Loucy (cell line): ENCODE measurements around the gene LMX1B.

Experiments used
- H2AFZ ChIP-seq: fragments of 200-600 bp; sonication (generic); 2 replicates; pipeline ENCODE4 v1.6.0; 2016; ENCODE audit warnings: antibody characterized with exemption, mild to moderate bottlenecking, low read length, moderate library complexity
- H3F3A ChIP-seq: fragments of 200-600 bp; 2 replicates; pipeline ENCODE4 v1.6.0; 2016; ENCODE audit warnings: antibody characterized with exemption, low read depth, mild to moderate bottlenecking
- H3K27me3 ChIP-seq: fragments of 200-600 bp; sonication (generic); 2 replicates; pipeline ENCODE4 v1.6.1; 2014; ENCODE audit warnings: low read length, mild to moderate bottlenecking; ENCODE audit not compliant: insufficient read depth, poor library complexity, severe bottlenecking
- H3K36me3 ChIP-seq: fragments of 200-600 bp; sonication (generic); 2 replicates; pipeline ENCODE4 v1.6.1; 2016; ENCODE audit warnings: low read length; ENCODE audit not compliant: insufficient read depth
- H3K4me1 ChIP-seq: fragments of 200-600 bp; sonication (generic); 2 replicates; pipeline ENCODE4 v1.5.1; 2014; ENCODE audit warnings: low read length, mild to moderate bottlenecking; ENCODE audit not compliant: insufficient read depth, poor library complexity, severe bottlenecking
- H3K4me2 ChIP-seq: fragments of 200-600 bp; sonication (generic); 2 replicates; pipeline ENCODE4 v1.6.0; 2014; ENCODE audit warnings: antibody characterized with exemption, low read length, low read depth, mild to moderate bottlenecking; ENCODE audit not compliant: poor library complexity, severe bottlenecking
- H3K4me3 ChIP-seq: fragments of 200-600 bp; sonication (generic); 2 replicates; pipeline ENCODE4 v1.5.1; 2014; ENCODE audit warnings: low read length, mild to moderate bottlenecking, mixed read lengths; ENCODE audit not compliant: poor library complexity, severe bottlenecking
- H3K79me2 ChIP-seq: fragments of 200-600 bp; sonication (generic); 2 replicates; pipeline ENCODE4 v1.6.1; 2014; ENCODE audit warnings: low read length; ENCODE audit not compliant: insufficient read depth
- H3K9ac ChIP-seq: fragments of 200-600 bp; sonication (generic); 2 replicates; pipeline ENCODE4 v1.6.0; 2014; ENCODE audit warnings: mild to moderate bottlenecking, low read depth, low read length, moderate library complexity; ENCODE audit not compliant: poor library complexity, severe bottlenecking
- H3K9me2 ChIP-seq: fragments of 200-600 bp; sonication (generic); replicated peaks from 2 replicates; pipeline ENCODE4 v1.6.1; 2016; ENCODE audit warnings: low read depth, low read length, mixed read lengths
- H3K9me3 ChIP-seq: fragments of 200-600 bp; sonication (generic); 2 replicates; pipeline ENCODE4 v1.6.1; 2014; ENCODE audit warnings: mild to moderate bottlenecking, antibody characterized with exemption, low read length, low read depth; ENCODE audit not compliant: insufficient read depth
- H4K20me1 ChIP-seq: fragments of 200-600 bp; sonication (generic); 2 replicates; pipeline ENCODE4 v1.6.0; 2014; ENCODE audit warnings: antibody characterized with exemption, low read length, mild to moderate bottlenecking; ENCODE audit not compliant: insufficient read depth, poor library complexity, severe bottlenecking
- CTCF ChIP-seq: fragments of 200-600 bp; sonication (generic); conservative IDR thresholded peaks from 2 replicates; pipeline ENCODE4 v1.5.1; 2014; ENCODE audit warnings: mild to moderate bottlenecking, antibody characterized with exemption, low read length
- EZH2phosphoT487 ChIP-seq: fragments of 200-600 bp; IDR thresholded peaks from 2 replicates; pipeline ENCODE4 v1.6.1; 2018; ENCODE audit warnings: antibody characterized with exemption, mild to moderate bottlenecking, moderate library complexity, borderline replicate concordance

Gene LMX1B

GRCh38 chr9:126698756-126699155, 85.0 kb downstream of the LMX1B start:
- H3K9ac ChIP-seq = no peak overlapping the region
- H4K20me1 ChIP-seq = no peaks in the 10 kb centered on the region
- no peak overlapping the region for H3K4me2 ChIP-seq
- peaks cover 7% of the 10 kb centered on the region for H3K4me1 ChIP-seq
- H3K9me3 ChIP-seq = no peaks in the 10 kb centered on the region
- H3K4me3 ChIP-seq = no peak overlapping the region
- no peaks in the 10 kb centered on the region for H3K36me3 ChIP-seq
- TF ChIP-seq EZH2phosphoT487 = no peak
- TF ChIP-seq CTCF = no peak
- no peaks in the 10 kb centered on the region for H3F3A ChIP-seq
- no peaks in the 10 kb centered on the region for H3K9me2 ChIP-seq
- H3K79me2 ChIP-seq = no peaks in the 10 kb centered on the region
- no peaks in the 10 kb centered on the region for H3K27me3 ChIP-seq
- H2AFZ ChIP-seq = no peak overlapping the region

GRCh38 chr9:126699401-126699881, 85.7 kb downstream of the LMX1B start:
- Histone ChIP-seq H3K4me1 (peaks cover 7% of the 10 kb centered on the region), H3K9me3 (no peaks in the 10 kb centered on the region), H4K20me1 (no peaks in the 10 kb centered on the region), H3K79me2 (no peaks in the 10 kb centered on the region), H3F3A (no peaks in the 10 kb centered on the region), H3K36me3 (no peaks in the 10 kb centered on the region), H3K9me2 (no peaks in the 10 kb centered on the region), H2AFZ (no peak overlapping the region), H3K9ac (no peak overlapping the region), H3K4me2 (no peak overlapping the region), H3K4me3 (no peak overlapping the region), H3K27me3 (no peaks in the 10 kb centered on the region)
- TF ChIP-seq EZH2phosphoT487 (no peak), CTCF (no peak)

GRCh38 chr9:126700296-126700695, 86.6 kb downstream of the LMX1B start:
- H3K79me2 ChIP-seq = no peaks in the 10 kb centered on the region
- H4K20me1 ChIP-seq = no peaks in the 10 kb centered on the region
- H3K36me3 ChIP-seq = no peaks in the 10 kb centered on the region
- no peaks in the 10 kb centered on the region for H3K9me2 ChIP-seq
- H3K4me1 ChIP-seq = peaks cover 12% of the 10 kb centered on the region
- no peak overlapping the region for H3K4me3 ChIP-seq
- no peak overlapping the region for H3K4me2 ChIP-seq
- H3F3A ChIP-seq = no peaks in the 10 kb centered on the region
- H3K9me3 ChIP-seq = no peaks in the 10 kb centered on the region
- TF ChIP-seq EZH2phosphoT487 (no peak), CTCF (no peak)
- H3K27me3 ChIP-seq = no peaks in the 10 kb centered on the region
- H3K9ac ChIP-seq = no peak overlapping the region
- no peak overlapping the region for H2AFZ ChIP-seq
